ENCODE results near the gene RPL6.
"Not testable (repeated sequence)": the region's sequence is repeated elsewhere in the genome, so short reads cannot be mapped to it uniquely, and the experiment has no call there.

The RPL6 gene

DNA sequence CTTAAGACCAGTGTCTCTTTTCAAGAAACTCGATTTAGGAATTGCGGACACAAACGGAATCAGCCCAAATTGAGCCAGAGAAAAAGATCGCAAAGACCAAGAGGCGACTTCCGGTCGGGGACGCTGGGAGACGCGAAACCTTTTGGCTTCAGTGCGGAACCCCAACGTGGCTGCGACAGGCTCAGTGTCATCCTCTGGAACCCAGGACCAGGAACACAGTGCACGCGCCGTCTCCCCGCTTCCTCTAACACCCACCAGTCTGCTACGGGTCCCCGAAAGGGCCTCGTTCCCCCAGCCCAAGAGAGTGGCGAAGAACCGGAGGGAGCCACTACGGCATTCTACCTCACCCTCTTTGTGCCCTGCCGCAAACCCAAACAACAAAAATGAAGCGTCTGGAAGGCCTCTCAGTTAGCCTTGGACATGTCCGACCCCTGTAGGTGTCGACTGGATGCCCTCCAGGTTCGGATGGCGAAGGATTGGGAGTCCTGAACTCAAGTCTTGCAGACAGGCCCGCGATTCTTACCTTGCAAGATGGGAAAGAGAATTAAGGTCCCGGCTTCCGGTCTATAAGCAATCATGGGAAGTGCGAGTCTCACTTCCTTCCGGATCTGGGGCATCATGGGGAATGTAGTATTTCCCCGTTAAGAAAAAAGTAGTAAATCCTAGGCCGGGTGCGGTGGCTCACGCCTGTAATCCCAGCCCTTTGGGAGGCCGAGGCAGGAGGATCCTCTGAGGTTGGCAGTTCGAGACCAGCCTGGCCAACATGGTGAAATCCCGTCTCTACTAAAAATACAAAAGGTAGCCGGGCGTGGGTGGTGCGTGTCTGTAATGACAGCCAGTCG, at the start of gene RPL6:
RPL6 (minus strand) TSS at position 542 of the 842 bp plus-strand sequence. CDS start 949 bp downstream, outside the sequence.
- peak; percentile 56 for DNase-seq (ENCODE audit: low read depth)

DNA sequence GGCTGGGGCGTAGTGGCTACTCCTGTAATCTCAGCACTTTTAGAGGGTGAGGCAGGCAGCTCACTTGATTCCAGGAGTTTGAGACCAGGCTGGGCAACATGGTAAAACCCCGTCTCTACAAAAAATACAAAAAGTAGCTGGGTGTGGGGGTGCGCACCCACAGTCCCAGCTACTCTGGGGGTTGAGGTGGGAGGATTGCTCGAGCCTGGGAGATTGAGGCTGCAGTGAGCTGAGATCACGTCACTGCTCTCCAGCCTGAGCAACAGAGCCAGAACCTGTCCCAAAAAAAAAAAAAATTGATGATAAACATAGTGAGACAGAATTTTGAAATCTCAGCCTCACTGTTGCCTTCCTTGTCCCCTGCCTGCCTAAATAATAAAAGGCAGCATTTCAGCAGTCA, 49.3 kb upstream of the RPL6 start:
- no peak for DNase-seq (ENCODE audit: low read depth)

DNA sequence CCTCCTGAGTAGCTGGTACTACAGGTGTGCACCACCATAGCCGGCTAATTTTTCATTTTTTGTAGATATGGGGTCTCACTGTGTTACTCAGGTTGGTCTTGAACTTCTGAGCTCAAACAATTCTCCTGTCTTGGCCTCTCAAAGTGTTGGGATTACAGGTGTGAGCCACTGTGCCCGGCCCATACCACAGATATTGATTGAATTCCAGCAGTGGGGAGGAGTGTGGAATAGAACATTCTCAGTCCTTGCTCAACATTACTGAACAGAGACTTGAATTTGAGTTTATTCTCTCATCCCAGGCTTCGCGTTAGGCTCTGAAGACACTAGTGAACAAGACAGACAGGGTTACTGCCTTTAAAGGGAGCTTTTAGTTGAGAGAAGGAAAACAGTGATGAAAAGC, 48.9 kb upstream of the RPL6 start:
- no peak for DNase-seq (ENCODE audit: low read depth)

DNA sequence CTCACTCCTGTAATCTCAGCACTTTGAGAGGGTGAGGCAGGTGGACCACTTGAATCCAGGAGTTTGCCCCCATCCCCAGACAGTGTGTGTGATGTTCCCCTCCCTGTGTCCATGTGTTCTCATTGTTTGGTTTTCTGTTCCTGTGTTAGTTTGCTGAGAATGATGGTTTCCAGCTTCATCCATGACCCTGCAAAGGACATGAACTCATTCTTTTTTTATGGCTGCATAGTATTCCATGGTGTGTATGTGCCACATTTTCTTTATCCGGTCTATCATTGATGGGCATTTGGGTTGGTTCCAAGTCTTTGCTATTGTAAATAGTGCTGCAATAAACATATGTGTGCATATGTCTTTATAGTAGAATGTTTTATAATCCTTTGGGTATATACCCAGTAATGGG, 47.7 kb upstream of the RPL6 start:
- not testable (repeated sequence) for DNase-seq (ENCODE audit: low read depth)

DNA sequence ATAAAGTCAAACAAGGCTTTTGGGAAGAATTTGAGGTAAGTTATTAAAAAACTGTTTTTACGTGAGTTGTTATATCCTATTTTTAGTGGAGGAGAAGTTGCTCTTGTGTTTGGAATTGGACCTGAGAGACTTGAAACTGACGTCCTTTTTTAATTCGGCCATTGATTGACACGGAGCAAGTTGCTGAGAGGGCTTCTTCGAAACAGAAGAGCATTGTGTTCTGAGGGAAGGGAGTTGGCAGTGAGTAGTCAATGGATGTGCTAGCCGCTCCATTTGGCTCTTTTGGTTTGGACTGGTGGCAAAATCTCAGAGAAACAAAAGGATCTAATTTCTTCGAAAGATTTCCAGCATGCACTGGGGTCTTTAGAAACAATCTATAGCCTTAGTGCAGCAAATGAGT, 46.6 kb upstream of the RPL6 start:
- DNase-seq (ENCODE audit: low read depth), result no peak

DNA sequence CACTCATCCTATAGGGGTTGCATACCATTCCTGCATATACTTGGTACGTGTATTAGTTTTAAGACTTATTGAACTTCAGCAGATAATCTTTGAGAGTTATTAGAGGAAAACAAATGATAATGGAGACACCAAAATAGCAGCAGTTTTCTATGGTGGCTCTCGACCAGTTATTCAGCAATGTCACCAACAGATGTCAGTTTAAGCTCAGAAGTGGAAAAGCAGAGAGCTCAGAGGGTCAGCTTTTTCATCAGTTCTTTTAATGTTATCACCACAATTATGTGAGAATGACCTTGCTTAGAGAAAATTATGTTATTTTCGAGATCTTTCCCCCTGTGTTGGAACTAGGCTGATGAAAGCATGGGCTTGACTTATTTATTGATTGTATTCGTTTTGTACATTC, 41.3 kb upstream of the RPL6 start:
- DNase-seq (ENCODE audit: low read depth), result no peak

DNA sequence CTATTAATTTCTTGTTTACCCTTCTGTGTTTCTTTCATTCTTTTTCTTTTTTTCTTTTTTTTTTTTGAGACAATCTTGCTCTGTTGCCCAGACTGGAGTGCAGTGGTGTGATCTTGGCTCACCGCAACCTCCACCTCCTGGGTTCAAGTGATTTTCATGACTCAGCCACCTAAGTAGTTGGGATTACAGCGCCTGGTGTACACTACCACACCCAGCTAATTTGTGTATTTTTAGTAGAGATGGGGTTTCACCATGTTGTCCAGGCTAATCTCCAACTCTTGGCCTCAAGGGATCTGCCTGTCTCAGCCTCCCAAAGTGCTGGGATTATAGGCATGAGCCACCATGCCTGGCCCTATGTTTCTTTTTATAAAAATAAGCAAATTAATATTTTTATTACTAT, 38.8 kb upstream of the RPL6 start:
- not testable (repeated sequence) for DNase-seq (ENCODE audit: low read depth)

DNA sequence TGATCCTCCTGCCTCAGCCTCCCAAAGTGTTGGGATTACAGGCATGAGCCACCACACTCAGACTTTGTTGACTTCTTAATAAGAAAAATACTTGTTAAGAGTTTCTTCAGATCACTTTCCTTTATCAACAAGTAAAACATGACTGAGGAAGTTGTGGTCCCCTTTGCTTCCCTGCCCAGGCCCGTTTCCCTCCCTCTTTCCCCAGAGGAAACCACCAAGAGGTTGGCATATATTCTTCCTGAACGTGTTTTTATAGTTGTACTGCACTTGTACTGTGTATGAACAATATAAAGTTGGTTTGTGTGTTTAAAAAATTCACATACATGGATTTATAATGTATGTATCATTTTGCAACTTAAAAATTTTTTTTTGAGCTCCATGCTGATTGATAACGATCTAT, 37.7 kb upstream of the RPL6 start:
- no peak for DNase-seq (ENCODE audit: low read depth)

DNA sequence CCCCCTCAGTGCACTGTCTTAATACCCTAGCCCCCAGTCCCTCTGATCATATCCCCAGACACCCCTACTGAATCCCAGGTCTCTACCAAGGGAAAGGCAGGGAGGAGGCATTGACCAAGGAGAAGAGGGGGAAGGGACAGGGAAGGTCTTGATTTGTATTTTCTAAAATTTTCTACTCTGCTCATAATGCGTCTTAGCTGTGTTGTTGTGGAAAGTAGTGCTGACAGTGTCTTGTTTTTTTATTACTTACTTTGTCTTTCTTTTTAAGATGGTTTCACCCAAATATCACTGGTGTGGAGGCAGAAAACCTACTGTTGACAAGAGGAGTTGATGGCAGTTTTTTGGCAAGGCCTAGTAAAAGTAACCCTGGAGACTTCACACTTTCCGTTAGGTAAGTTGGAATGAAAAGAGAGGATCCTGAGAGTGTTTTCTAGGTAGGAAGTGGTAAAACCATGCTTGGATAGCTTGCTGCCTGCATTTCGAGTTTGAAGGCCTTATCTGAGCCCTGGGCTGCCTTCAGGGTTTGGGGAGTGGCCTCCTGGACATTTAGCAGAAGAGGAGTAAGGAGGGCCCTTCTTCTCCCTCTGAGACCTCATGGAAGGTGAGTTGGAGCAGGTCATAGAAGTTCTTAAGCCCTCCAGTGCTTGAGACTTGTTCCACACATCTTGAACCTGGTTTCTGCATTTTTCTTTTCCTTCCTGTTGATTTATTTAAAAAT, 36.8 kb upstream of the RPL6 start:
- DNase-seq (ENCODE audit: low read depth), result no peak

DNA sequence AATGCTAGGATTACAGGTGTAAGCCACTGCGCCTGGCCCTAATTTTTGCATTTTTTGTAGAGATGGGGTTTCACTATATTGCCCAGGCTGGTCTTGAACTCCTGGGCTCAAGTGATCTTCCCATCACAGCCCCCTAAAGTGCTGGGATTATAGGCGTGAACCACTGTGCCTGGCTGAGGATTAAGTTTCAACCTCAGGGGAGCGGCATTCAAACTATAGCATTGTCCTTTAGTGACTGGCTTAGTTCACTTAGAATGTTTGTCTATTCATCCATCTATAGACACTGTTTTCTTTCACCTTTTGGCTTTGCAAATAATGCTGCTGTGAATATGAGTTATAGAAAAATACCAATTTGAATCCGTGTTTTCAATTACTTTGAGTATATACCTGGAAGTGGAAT, 34.5 kb upstream of the RPL6 start:
- no peak for DNase-seq (ENCODE audit: low read depth)

DNA sequence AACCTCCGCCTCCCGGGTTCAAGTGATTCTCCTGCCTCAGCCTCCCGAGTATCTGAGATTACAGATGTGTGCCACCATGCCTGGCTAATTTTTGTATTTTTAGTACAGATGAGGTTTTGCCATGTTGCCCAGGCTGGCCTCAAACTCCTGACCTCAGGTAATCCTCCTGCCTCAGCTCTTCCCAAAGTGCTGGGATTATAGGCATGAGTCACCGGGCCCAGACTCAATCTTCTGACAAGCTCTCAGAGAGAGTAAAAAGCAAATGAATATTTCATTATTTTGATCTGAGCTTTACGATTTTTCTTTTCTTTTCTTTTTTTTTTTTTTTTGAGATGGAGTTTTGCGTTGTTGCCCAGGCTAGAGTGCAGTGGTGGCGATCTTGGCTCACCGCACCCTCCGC, 31.2 kb upstream of the RPL6 start:
- not testable (repeated sequence) for DNase-seq (ENCODE audit: low read depth)

DNA sequence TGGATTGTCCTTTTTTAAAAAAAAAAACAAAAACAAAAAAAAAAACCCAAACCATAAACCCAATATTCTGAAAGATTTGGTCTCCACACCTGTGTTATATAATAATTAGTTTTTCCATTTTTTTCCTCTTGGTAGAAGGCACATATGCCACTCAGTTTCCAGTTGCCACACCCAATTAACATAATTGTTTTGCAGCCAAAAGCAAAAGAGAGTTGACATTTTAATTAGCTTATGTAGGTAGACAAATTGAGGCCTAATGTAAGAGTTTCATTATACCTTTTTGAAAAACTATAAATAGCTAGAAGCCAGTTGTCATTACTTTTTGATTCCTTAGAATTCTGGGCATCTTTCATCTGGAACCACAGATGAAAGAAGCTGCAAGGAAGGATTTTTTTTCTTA, 30.4 kb upstream of the RPL6 start:
- no peak for DNase-seq (ENCODE audit: low read depth)

DNA sequence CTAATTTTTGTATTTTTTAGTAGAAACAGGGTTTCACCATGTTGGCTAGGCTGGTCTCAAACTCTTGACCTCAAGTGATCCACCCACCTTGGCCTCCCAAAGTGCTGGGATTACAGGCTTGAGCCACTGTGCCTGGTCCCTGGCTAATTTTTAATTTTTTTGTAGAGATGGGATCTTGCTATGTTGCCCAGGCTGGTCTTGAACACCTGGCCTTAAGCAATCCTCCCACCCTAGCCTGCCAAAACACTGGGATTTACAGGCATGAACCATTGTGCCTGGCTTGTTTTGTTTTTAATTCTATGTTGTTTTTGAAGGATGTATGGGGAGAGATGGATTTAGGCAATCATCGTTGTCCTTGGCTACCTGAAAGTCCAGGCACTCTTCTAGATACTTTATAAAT, 29.2 kb upstream of the RPL6 start:
- DNase-seq (ENCODE audit: low read depth), result not testable (repeated sequence)

DNA sequence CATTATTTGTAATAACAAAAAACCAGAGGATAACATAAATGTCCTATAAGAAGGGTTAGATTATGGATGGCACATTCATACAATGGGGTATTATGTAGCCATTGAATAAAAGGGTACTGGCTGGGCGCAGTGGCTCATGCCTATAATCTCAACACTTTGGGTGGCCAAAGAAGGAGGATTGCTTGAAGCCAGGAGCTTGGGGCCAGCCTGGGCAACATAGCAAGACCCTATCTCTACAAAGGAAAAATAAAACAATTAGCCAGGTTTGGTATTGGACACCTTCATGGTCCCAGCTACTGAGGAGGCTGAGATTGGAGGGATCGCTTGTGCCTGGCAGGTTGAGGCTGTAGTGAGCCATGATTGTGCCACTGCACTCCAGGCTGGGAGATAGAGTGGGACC, 24.1 kb upstream of the RPL6 start:
- no peak for DNase-seq (ENCODE audit: low read depth)

DNA sequence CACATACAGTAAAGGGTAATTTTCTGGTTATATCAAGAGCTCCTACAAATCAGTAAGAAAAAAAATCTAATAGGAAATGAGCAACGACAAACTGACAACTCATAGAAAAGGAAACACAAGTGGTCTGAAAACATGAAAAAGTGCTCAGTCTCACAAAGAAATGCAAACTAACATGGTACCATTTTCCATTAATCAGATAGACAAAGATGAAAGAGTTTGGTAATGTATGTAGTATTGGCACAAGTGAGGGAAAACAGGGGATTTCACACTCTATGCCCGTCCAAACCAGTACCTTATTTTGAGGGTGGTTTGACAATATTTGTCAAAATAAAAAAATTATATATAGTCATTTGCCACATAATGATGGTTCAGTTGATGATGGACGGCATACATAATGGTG, 22.6 kb upstream of the RPL6 start:
- no peak for DNase-seq (ENCODE audit: low read depth)

DNA sequence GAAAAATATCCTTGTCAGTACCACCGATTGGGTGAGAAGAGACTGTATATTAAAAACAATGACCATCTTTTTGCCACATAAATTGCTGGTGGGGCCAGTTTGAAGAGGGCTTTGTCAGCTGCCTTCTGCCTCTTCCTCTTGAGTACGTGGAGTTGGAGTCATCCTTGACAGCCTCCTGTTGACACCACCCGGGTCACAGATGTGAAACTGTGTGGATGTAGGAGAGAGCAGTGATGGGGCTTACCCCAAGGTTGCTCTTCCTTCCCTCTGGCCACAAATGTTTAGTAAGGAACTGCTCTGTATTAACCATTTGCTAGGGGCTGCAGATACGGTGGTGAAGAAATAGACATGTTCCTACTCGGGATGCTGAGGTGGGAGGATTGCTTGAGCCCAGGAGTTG, 21.5 kb upstream of the RPL6 start:
- no peak for DNase-seq (ENCODE audit: low read depth)

DNA sequence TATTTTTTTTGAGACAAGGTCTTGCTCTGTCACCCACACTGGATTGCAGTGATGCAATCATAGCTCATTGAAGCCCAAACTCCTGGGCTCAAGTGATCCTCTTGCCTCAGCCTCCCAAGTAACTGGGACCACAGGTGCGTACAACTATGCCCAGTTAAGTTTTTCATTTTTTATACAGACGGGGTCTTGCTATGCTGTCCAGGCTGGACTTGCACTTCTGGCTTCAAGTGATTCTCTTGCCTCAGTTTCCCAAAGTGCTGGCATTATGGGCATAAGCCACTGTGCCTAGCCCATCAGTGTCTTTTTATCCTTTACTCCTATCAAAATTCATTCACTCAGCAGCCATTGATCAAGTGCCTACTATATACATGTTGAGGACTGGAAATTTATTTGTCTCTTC, 18.4 kb upstream of the RPL6 start:
- DNase-seq (ENCODE audit: low read depth), result no peak

DNA sequence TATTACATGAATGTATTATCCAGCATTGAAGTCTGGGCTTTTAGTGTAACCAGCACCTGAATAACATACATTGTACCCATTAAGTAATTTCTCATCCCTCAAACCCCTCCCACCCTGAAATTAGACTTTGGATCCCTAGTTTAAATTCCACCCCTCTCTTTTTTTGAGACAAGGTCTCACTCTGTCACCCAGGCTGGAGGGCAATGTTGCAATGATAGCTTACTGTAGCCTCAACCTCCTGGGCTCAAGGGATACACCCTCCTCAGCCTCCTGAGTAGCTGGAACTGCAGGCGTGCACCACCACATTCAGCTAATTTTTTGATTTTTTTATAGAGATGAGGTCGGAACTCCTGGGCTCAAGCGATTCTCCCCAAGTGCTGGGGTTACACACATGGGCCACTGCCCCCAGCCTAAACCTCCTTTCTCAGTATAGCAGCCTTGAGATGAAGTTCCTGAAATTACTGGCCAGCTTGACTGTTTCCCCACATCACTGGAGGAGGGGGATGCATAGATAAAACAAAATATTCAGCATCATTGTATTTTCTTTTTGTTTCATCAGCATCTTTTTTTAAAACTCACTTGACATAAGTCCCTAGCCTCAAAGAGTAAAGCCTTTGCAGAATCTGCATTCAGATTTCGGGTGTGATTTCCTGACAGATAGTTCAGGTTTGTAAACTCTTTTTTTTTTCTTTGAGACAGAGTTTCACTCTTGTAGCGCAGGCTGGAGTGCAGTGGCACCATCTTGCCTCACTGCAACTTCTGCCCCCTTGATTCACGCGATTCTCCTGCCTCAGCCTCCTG, 16.4 kb upstream of the RPL6 start:
- DNase-seq (ENCODE audit: low read depth), result no peak

DNA sequence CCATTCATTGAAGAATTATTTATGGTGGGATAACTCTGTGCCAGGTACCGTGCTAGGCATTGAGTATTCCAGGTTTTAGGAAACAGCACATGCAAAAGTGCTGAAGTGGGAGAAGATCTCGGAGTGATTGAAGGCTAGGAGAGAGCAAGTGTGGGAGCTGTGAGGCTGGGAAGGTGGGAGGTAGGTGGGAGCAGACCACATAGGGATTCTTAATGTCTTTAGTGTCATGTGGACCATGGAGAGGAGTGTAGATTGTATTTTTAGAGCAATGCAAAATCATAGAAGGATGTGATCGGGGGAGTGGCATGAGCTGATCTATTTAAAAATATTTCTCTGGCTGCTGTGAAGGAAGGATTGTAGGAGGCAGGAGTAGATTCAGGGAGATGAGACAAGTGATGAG, 14.7 kb upstream of the RPL6 start:
- no peak for DNase-seq (ENCODE audit: low read depth)

DNA sequence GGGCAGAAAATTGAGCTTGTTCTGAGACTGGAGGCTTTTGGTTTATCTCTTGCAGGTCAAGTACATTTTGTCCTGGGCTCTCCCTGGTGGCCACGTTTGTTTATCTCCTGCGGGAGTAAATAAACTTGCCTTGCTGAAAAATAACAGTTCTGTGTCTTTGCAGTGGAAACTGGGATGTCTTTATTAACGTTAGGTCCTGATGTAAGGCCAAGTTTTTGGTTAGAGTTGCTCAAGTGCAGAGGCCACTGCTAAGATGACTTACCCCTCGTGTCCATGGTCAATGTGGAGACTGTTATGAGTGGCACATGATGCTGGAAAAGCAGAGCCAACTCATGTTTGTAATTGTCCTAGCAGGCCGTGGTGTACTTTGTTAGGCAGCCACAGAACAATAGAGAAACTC, 13.1 kb upstream of the RPL6 start:
- no peak for DNase-seq (ENCODE audit: low read depth)

DNA sequence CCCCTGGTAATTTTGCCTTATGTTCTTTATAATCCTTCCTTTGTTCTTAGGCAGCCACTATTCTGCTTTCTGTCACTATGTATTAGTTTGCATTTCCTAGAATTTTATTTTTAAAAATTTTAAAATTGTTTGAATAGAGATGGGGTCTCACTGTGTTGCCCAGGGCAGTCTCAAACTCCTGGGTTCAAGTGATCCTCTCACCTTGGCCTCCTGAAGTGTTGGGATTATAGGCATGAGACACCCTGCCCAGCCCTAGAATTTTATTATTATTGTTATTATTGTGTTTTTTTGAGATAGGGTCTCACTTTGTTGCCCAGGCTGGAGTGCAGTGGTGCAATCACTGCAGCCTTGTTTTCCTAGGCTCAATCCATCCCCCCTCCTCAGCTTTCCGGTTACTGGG, 12.0 kb upstream of the RPL6 start:
- DNase-seq (ENCODE audit: low read depth), result no peak

DNA sequence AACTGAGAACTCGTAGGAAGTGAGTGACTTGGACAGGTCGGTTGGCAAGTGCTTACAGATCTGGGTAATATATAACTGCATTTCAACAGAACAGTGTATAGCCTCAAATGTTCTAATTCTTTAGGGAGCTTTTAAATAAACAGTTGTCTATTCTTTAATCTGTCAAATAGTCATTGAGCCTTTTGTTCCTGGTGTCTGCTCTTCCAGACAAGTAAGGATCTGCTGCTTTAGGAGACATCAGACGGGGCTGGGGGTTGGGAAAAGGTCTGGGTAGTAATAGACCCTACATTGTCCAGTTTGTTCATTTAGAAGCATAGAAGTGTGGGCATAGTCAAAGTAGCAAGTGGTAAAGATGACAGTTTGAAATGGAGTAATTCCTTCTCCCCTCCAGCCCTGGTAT, 11.3 kb upstream of the RPL6 start:
- no peak for DNase-seq (ENCODE audit: low read depth)
